Astrocyte (in vitro differentiated cells and primary cell): Measurements from ENCODE around the gene FICD. TPM values are rescaled to one million over a fixed set of nuclear protein-coding genes. Genes with fewer than 3 reads are reported as not detected.

ENCODE experiments used
- DNase-seq: peaks from one replicate; pipeline ENCODE4 v3.0.0-alpha.2; 2010; ENCODE audit warnings: low read depth
- FAIRE-seq: peaks from 2 replicates; lab custom pipeline; 2011; peaks lifted over from hg19 to GRCh38; lab: Jason Lieb, UNC
- H2AFZ ChIP-seq: 2 replicates; pipeline ENCODE4 v1.6.0; 2012; ENCODE audit warnings: low read depth, low read length, inconsistent platforms
- H3K27ac ChIP-seq: 2 replicates; pipeline ENCODE4 v1.5.1; 2011; ENCODE audit warnings: low read depth, low read length, inconsistent platforms
- H3K27me3 ChIP-seq: 2 replicates; pipeline ENCODE4 v1.6.0; 2011; ENCODE audit warnings: low read length, inconsistent platforms; ENCODE audit not compliant: insufficient read depth
- H3K36me3 ChIP-seq: 2 replicates; pipeline ENCODE4 v1.5.1; 2011; ENCODE audit warnings: low read length, inconsistent platforms; ENCODE audit not compliant: insufficient read depth
- H3K4me1 ChIP-seq: 2 replicates; pipeline ENCODE4 v1.5.1; 2011; ENCODE audit warnings: low read length, inconsistent platforms; ENCODE audit not compliant: insufficient read depth
- H3K4me2 ChIP-seq: 2 replicates; pipeline ENCODE4 v1.6.0; 2012; ENCODE audit warnings: low read length, inconsistent platforms
- H3K4me3 ChIP-seq: 2 replicates; pipeline ENCODE4 v1.5.1; 2011; ENCODE audit warnings: low read depth, mild to moderate bottlenecking, low read length, inconsistent platforms; ENCODE audit not compliant: insufficient read depth
- H3K79me2 ChIP-seq: 2 replicates; pipeline ENCODE4 v1.6.0; 2012; ENCODE audit warnings: mild to moderate bottlenecking, low read length, inconsistent platforms; ENCODE audit not compliant: insufficient read depth
- H3K9ac ChIP-seq: 2 replicates; pipeline ENCODE4 v1.6.0; 2012; ENCODE audit warnings: mild to moderate bottlenecking, low read length, inconsistent platforms
- H3K9me3 ChIP-seq: 2 replicates; pipeline ENCODE4 v1.5.1; 2012; ENCODE audit warnings: low read depth, mild to moderate bottlenecking, low read length, inconsistent platforms; ENCODE audit not compliant: insufficient read depth
- H4K20me1 ChIP-seq: 2 replicates; pipeline ENCODE4 v1.6.0; 2012; ENCODE audit warnings: low read length, inconsistent platforms; ENCODE audit not compliant: insufficient read depth
- H3K27ac Mint-ChIP-seq: one replicate; pipeline ENCODE4 v1.8.0; 2021; ENCODE audit warnings: mild to moderate bottlenecking, mixed read lengths; ENCODE audit not compliant: unreplicated experiment
- H3K27me3 Mint-ChIP-seq: one replicate; pipeline ENCODE4 v1.8.0; 2021; ENCODE audit warnings: low read depth, mixed read lengths; ENCODE audit not compliant: unreplicated experiment
- H3K36me3 Mint-ChIP-seq: one replicate; pipeline ENCODE4 v1.8.0; 2021; ENCODE audit warnings: low read depth, mixed read lengths; ENCODE audit not compliant: unreplicated experiment
- H3K4me1 Mint-ChIP-seq: one replicate; pipeline ENCODE4 v1.8.0; 2021; ENCODE audit warnings: low read depth, mixed read lengths; ENCODE audit not compliant: unreplicated experiment
- H3K4me3 Mint-ChIP-seq: one replicate; pipeline ENCODE4 v1.8.0; 2021; ENCODE audit warnings: mild to moderate bottlenecking, moderate library complexity, mixed read lengths; ENCODE audit not compliant: unreplicated experiment
- H3K9me3 Mint-ChIP-seq: one replicate; pipeline ENCODE4 v1.8.0; 2021; ENCODE audit warnings: mild to moderate bottlenecking, mixed read lengths; ENCODE audit not compliant: unreplicated experiment
- CTCF ChIP-seq: IDR thresholded peaks from 2 replicates; pipeline ENCODE4 v1.5.1; 2011; ENCODE audit warnings: low read depth, mild to moderate bottlenecking, inconsistent platforms, low read length, moderate library complexity; ENCODE audit not compliant: insufficient read depth
- EZH2 ChIP-seq: IDR thresholded peaks from 2 replicates; pipeline ENCODE4 v1.6.1; 2012; ENCODE audit warnings: mild to moderate bottlenecking, low read length, inconsistent platforms; ENCODE audit not compliant: insufficient read depth
- total RNA-seq: library from RNA; stranded (reverse); gene quantifications from 2 replicates; pipeline ENCODE4 v1.2.1, GENCODE V29; 2021

FICD gene
- total RNA-seq, 1 donor from 2014 or later, result 3.5 TPM

GRCh38 chr12:108538616-108539195 is 23.6 kb downstream of the FICD start:
- H3K36me3 ChIP-seq, result peaks cover 55% of the 10 kb centered on the region
- Mint-ChIP-seq H3K4me1 (peaks cover 7% of the 10 kb centered on the region), H3K27me3 (no peaks in the 10 kb centered on the region), H3K9me3 (no peaks in the 10 kb centered on the region), H3K4me3 (no peak overlapping the region), H3K36me3 (peaks cover 13% of the 10 kb centered on the region), H3K27ac (no peak overlapping the region)
- H3K27me3 ChIP-seq, result no peaks in the 10 kb centered on the region
- peaks cover 50% of the 10 kb centered on the region for H4K20me1 ChIP-seq
- H3K4me1 ChIP-seq, result no peaks in the 10 kb centered on the region
- no peak overlapping the region for H3K27ac ChIP-seq
- H2AFZ ChIP-seq, result no peak overlapping the region
- FAIRE-seq (no peak), DNase-seq (no peak)
- H3K4me3 ChIP-seq, result no peak overlapping the region
- peaks cover 56% of the 10 kb centered on the region for H3K79me2 ChIP-seq
- H3K9ac ChIP-seq, result no peak overlapping the region
- TF ChIP-seq EZH2, result no peak
- no peak for TF ChIP-seq CTCF
- H3K4me2 ChIP-seq, result no peak overlapping the region
- H3K9me3 ChIP-seq, result no peaks in the 10 kb centered on the region

- Mint-ChIP-seq H3K9me3 (no peaks in the 10 kb centered on the region), H3K27ac (no peak overlapping the region), H3K4me3 (no peak overlapping the region), H3K36me3 (peaks cover 17% of the 10 kb centered on the region), H3K4me1 (peaks cover 5% of the 10 kb centered on the region), H3K27me3 (no peaks in the 10 kb centered on the region)
- Histone ChIP-seq H3K79me2 (peaks cover 61% of the 10 kb centered on the region), H3K4me1 (no peaks in the 10 kb centered on the region), H3K9ac (no peak overlapping the region), H3K36me3 (peaks cover 55% of the 10 kb centered on the region), H3K27ac (no peak overlapping the region), H3K9me3 (no peaks in the 10 kb centered on the region), H3K4me2 (no peak overlapping the region), H3K27me3 (no peaks in the 10 kb centered on the region), H3K4me3 (no peak overlapping the region), H2AFZ (no peak overlapping the region), H4K20me1 (peaks cover 63% of the 10 kb centered on the region)
- DNase-seq, result no peak
- FAIRE-seq, result no peak
- TF ChIP-seq CTCF (no peak), EZH2 (no peak)
Observed at GRCh38 chr12:108542320-108542719, 27.2 kb downstream of the FICD start.

- Mint-ChIP-seq H3K27ac (peak overlapping the region; percentile 26), H3K27me3 (no peaks in the 10 kb centered on the region), H3K4me1 (peaks cover 5% of the 10 kb centered on the region), H3K9me3 (no peaks in the 10 kb centered on the region), H3K36me3 (peaks cover 22% of the 10 kb centered on the region), H3K4me3 (no peak overlapping the region)
- Histone ChIP-seq H3K4me2 (no peak overlapping the region), H3K27me3 (no peaks in the 10 kb centered on the region), H4K20me1 (peaks cover 62% of the 10 kb centered on the region), H3K27ac (no peak overlapping the region), H3K4me1 (no peaks in the 10 kb centered on the region), H3K79me2 (peaks cover 56% of the 10 kb centered on the region), H3K4me3 (no peak overlapping the region), H2AFZ (no peak overlapping the region), H3K36me3 (peaks cover 54% of the 10 kb centered on the region), H3K9ac (no peak overlapping the region), H3K9me3 (no peaks in the 10 kb centered on the region)
- TF ChIP-seq CTCF, result no peak
- no peak for TF ChIP-seq EZH2
- no peak for FAIRE-seq
- no peak for DNase-seq
Observed at GRCh38 chr12:108543652-108544051, 28.6 kb downstream of the FICD start.
